ENCODE data around the gene CEACAM18.

DNA sequence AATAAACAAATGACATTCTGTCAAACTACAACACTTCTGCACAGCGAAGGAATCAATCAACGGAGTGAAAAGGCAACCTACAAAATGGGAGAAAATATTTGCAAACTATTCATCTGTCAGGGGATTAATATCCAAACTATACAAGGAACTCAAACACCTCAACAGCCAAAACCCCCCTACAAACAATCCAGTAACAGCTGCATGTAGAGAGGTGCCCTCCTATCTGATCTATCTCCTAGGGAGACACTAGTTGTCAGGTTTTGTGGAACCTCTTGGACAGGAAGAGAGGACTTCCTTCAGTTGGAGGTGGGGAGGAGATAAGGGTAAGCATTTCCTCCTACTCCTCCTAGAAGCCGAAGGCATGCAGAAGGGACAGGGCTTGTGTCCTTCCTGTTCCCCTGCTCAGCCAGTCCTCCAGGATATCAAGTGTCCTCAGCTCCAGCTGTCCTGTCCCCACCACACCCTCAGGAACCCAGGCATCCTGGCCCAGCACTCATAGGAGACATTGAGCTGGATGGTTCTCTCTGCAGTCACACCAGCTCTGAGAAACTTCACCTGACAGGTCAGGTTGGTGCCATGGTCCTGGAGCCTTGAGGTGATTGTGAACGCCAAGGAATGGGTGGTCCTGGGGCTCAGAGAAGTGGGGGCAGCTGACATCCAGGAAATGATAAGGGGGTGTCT, 10.3 kb upstream of the CEACAM18 start:
- TF ChIP-seq, protein P1, sequence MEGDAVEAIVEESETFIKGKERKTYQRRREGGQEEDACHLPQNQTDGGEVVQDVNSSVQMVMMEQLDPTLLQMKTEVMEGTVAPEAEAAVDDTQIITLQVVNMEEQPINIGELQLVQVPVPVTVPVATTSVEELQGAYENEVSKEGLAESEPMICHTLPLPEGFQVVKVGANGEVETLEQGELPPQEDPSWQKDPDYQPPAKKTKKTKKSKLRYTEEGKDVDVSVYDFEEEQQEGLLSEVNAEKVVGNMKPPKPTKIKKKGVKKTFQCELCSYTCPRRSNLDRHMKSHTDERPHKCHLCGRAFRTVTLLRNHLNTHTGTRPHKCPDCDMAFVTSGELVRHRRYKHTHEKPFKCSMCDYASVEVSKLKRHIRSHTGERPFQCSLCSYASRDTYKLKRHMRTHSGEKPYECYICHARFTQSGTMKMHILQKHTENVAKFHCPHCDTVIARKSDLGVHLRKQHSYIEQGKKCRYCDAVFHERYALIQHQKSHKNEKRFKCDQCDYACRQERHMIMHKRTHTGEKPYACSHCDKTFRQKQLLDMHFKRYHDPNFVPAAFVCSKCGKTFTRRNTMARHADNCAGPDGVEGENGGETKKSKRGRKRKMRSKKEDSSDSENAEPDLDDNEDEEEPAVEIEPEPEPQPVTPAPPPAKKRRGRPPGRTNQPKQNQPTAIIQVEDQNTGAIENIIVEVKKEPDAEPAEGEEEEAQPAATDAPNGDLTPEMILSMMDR (conservative IDR thresholded peaks at IDR 0.05; ENCODE audit: low read length): no peak
- TF ChIP-seq EZH2phosphoT487 (IDR thresholded peaks at IDR 0.05; ENCODE audit: borderline replicate concordance): no peak

Data from Loucy (cell line).